Renal pelvis (tissue), 4 donors: ENCODE results near the gene TMEM150A. TPM values are rescaled to one million over a fixed set of nuclear protein-coding genes. Genes with fewer than 3 reads are reported as not detected.
"Not testable (repeated sequence)": the region's sequence is repeated elsewhere in the genome, so short reads cannot be mapped to it uniquely, and the experiment has no call there.

Source experiments
- DNase-seq: peaks from one replicate; pipeline ENCODE4 v3.0.0-alpha.2; 2013
- polyA plus RNA-seq, 3 donors: library from polyadenylated mRNA; unstranded; fragments of 120-200 nt; gene quantifications; one replicate each; pipeline ENCODE4 v1.2.1, GENCODE V29; 2013; ENCODE audit not compliant: insufficient read length in 3 of 3

TMEM150A gene
- polyA plus RNA-seq, 3 donors = 42.7 to 47.0 (median 44.7) TPM

DNA sequence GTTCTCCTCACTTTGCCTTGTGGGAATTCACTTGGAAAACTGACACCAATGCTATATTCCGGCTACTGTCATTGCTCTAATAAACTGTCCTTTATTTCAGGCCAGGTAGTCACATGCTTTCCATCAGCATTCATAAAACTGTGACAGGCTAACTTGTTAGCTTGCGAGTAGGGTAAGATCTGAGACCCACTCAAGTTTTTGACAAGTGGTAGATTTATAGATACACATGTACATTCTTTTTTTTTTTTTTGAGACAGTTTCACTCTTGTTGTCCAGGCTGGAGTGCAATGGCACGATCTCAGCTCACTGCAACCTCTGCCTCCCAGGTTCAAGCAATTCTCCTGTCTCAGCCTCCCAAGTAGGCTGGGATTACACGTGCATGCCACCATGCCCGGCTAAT lies 15.2 kb upstream of the TMEM150A start:
- not testable (repeated sequence) for DNase-seq

- DNase-seq = no peak
These were observed 12.9 kb upstream of the TMEM150A start for GRCh38 chr2:85615413-85615728.

DNA sequence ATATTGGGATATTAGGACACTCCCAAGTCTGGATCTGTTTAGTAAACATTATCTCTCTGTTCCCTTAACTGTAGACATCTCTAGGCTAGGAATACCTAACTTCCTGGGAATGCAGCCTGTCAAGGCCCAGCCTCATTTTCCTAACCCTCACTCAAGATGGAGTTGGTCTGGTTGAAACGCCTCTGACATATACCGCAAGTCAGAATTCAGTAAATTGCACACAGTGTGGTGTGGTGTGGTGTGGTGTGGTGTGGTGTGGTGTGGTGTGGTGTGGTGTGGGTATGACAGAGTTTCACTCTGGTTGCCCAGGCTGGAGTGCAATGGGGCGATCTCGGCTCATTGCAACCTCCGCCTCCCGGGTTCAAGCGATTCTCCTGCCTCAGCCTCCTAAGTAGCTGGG lies 12.3 kb upstream of the TMEM150A start:
- DNase-seq = not testable (repeated sequence)

DNA sequence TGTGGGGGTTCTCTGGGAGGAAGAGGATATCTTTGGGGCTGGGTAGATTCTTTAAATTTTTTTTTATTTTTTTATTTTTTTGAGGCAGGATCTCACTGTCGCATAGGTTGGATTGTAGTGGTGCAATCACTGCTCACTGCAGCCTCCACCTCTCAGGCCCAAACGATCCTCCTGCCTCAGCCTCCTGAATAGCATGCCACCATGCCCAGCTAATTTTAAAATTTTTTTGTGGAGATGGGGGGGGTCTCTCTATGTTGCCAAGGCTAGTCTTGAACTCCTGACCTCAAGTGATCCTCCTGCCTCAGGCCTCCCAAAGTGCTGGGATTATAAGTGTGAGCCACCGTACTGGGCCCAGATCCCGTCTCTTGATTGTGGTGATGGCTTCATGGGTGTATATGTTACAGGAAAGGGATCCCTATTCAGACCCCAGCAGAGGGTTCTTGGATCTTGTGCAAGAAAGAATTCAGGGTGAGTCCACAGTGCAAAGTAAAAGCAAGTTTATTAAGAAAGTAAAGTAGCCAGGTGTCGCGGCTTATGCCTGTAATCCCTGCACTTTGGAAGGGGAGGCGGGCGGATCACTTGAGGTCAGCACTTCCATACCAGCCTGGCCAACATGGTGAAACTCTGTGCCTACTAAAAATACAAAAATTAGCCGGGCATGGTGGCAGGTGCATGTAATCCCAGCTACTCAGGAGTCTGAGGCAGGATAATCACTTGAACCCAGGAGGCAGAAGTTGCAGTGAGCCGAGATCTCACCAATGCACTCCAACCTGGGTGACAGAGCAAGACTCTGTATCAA lies 11.4 kb upstream of the TMEM150A start:
- DNase-seq = no peak

- DNase-seq = peak; percentile 93
These were observed 9.4 kb upstream of the TMEM150A start, which contains the start of gene C2orf68 for GRCh38 chr2:85611705-85612587. C2orf68 (minus strand) TSS chr2:85612066; CDS start chr2:85611984, 82 bp downstream.

GRCh38 chr2:85611217-85611704 lies 8.8 kb upstream of the TMEM150A start:
- DNase-seq = no peak

GRCh38 chr2:85607268-85608215 lies 5.0 kb upstream of the TMEM150A start:
- DNase-seq = no peak

DNA sequence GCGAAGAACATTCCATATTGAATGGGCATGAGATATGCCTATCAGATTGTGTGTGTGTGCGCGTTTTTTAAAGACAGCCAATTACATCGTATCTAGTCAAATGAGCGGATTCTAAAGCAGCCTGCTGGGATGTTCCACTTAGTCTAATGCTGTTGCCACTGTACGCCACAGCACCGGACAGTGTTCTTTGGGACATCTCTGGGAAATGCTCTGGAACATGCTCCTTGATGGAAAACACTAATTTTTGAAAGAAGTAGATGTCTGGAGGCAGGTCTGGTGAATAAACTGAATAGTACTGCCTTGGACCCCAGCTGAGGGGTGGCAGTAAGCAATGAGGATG lies 3.6 kb upstream of the TMEM150A start:
- no peak for DNase-seq

DNA sequence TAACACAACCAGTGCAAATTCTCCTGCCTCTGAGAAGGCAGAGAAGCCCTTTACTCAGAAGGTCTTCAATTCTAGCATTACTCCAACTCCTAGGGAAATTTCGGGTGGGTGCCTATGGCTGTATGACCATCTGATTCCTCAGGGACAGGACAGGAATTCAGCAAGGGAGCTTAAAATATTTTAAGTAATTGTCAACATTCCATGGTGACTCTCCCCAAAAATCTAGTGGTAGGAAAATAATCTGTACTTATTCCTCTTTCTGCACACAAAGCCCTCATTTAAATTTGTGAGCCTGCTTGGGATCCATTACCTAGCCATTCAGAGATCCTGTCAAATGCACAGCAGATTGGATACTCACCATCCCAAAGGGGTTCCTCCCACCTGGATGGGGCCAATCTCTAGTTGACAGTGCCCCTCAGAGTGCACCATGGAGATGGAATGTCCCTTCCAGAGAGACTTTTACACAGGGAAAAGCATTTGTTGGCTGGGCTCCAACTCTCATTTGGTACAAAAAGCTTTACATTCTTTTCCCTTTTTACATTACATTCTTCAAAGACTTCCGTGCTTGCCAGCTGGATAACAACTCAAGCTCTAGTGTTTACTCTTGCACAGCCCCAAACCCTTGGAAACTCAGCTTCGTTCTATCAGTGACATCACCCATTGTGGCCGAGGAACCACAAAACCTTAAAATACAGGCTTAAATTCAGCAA lies 3.1 kb upstream of the TMEM150A start:
- DNase-seq = peak; percentile 77

DNA sequence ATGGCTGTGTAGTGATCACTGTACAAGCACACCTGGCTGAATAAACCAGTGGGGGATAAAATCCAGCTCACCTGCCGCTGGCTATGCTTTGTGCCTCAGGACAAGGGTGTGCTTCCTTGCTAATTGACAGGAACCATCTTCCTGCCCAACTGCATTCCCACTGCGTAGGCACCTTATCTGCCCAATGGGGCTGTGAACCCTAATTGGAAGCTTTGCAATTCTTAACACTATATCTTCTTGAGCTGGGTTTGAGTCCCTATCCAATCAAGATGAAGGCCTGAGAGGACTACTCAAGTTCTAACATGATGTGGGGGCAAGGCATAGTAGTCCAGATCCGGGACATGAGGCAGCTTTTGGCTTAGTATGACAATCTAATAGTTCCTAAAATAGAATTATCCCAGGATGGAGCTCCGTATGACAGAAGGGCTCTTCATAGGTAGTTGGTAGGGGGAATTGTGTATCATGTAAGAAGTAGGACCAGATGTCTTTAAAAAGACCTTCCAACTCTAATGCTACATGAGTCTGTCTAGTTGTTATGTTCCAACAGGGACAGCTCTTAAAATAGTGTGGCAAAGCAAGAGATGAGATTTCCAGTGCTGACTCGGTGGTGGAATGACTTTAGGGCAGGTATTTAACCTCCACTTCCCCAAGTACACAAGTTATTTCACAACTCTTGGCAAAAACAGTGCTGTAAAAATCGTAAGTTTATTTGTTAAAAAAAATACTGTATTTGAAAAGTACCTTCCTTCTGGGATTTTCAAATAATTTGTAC lies 2.3 kb upstream of the TMEM150A start:
- no peak for DNase-seq

DNA sequence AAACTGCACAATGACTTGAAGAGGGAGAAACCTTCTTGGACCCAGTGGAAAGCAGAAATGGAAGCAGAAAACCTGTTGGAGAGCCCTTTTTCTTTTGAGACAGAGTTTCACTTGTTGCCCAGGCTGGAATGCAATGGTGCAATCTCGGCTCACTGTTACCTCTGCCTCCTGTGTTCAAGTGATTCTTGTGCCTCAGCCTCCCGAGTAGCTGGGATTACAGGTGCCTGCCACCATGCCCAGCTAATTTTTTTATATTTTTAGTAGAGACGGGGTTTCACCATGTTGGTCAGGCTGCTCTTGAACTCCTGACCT lies 1.6 kb upstream of the TMEM150A start:
- not testable (repeated sequence) for DNase-seq

DNA sequence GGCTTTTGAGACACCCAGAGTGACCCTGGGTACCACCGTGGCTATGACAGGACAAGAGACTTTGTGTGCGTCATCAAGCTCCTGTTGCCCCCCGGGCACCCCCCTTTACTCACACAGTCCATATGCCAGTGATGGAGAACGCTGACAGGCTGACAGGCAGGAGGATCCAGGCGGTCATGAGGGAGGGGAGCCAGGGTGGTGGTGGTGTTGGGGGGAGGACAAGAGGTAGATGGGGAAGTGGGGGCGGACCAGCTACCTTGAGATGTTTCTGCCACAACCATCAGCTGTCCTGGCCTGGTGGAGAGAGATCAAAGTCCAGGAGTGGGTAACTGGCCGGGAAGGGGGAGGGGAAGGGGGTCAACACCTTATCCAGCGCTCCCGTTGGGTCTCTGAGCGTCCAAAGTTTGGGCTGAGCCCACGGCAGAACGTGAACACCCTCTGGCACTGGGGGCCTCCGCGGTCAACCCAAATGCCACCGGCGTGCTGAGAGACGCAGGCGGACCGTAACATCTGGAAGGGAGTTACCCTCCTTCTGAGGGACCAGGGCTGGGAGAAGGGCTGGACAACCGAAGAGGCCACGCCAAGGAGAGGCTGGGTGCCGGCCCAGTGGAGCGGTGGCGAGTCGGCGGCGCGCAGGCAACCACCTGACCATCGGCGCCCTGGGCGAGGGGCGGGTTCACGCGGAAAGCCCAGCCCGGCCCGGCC lies 575 bp downstream of the TMEM150A start:
- no peak for DNase-seq

DNA sequence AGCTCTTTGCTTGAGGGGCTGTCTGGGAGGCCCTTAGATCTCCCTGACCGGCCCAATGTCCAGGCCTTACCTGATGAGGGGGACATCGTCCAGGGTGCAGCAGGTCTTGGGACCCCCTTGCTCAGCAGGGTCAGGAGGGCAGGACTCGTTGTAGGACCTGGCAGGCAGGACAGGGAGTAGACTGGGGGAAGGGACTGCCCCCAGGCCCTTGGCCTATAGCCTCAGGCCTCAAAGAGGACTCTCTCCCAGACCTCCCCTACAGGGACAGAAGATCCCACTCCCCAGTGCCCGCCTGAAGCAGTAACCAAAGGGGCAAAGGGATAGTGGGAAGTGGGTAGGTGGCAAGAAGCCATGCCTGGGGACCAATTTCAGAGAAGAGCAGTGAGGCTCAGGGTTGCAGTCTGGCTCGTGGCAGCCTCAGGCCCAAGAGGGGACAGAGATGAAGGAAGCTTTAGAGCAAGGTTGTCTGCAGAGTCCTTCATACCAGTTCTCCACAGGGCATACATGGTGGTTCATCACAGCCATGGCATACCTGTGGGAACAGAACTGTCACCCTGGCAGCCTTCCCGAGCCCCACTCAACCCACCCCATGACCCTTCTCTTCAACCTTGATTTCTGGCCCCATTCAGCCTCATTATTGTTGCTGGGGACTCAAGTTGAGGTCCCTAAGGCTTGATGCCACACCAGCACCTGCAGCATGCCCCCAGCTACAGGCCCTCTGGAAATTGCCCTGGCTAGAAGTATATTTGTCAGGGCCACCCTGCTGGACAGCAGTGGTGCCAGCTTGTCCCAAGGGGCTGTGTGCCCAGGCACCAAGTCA lies 1.3 kb downstream of the TMEM150A start:
- DNase-seq = no peak

- DNase-seq = no peak
These were observed 2.3 kb downstream of the TMEM150A start for GRCh38 chr2:85600235-85600575.

DNA sequence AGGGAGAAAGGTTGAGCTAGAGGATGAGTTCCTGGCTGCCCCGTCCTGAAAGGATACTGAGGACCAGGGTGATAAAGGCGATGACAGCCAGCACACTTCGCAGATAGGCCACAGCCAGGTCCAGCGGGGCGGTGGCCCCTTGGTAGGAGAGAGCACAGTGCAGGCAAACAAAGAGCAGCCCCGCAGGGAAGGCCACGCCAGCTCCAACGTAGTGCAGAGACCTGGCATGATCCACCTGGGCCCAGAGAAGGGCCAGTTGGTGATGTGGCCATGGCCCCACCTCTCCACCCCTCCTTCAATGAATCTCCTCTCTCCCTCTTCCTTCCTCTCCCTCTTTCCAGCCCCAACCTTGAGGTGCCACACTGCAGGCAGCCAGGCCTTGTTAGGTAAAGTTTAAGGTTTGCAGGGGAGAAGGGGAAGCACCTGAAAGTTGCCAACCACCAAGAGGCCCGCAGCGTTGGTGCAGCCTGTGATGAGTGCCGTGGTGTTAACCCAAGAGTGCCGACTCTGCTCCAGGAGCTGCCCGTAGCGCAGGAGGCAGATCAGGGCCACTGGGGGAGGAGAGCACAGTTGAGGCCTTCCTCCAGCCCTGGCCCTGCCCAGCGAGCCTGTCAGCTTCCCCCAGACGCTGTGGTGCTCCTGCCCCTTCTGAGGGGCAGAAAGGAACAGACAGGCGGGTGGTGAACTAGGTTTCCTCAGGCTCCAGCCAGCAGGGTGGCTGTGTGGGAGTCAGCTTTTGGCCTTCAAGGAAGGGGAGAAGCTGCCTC lies 2.8 kb downstream of the TMEM150A start:
- DNase-seq = no peak

DNA sequence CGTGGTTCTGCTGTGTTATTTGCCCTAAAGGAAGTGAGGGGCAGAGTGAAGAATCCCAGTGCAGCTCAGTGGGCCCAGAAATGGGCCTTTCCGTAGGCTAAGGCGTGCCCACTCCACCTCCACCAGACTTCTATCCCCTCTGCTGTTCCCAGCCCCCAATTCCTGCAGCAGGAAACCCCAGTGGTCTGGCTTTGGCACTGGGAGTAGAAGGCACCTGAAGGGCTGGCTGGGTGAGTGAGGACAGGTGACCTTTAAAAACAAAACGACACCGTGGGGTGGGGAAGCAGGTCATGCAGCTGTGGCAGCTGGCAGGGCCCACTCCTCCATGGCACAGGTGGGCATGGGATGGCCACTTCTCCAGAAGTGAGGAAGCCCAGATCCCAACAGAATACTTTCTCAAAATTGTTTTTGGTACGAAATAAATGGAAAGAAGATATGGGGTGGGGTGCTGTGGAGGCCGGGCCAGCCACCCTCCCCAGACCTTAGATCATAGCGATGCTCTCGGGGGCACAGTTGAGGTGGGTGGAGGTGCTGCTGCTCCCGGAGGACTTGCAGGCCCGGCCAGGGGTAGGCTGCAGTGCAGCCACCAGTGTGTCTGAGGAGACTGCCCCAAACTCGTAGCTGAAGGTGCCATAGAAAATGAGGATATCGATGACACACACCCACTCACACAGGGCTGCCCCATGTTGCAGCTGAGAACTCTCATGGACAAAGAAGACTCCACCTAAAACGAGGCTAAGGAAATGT lies 3.7 kb downstream of the TMEM150A start:
- no peak for DNase-seq

DNA sequence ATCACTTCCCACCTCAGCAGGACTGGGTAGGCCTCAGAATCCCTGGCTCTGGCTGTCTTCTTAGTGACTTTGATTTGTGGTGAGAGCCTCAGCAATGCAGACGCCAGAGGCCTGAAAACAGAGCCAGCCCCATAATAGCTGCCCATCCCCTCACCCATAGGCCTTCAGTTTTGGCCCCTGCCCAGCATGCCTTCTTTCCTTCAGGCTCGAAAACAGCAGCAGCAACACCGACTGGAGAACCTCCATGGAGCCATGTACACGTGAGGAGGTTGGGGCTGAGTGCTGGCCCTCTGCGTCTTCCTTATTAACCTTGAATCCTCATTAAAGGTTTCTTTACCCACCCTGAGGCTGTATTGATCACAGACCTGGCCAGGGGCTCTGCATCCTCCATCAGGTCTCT lies 5.3 kb downstream of the TMEM150A start:
- no peak for DNase-seq
